ENCODE data around the gene LRRC1. TPM values are rescaled to one million over a fixed set of nuclear protein-coding genes. Genes with fewer than 3 reads are reported as not detected.

Gene LRRC1
- total and polyA plus RNA-seq, 8 donors: 8.6 to 16.4 (median 10.3) TPM

DNA sequence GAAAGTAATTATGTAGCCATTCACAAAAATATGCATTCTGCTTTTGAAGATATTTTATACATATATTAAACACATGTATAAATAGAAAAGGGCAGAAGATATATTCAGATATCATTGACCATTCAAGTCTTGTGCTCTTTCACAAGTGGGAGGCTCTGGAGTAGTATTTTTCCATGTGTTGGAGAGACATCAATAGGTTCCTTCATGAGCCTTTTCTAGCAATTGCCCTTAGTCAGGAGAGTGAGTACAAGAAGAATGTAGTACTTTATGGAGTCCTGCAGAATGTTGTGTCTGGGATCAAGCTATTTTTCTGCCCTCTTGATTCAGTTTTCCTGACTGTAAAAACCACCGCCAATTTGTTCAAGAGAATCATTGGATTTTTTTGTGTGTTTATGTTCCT lies 117.9 kb downstream of the LRRC1 start:
- Histone ChIP-seq H3K36me3 (no peaks in the 10 kb centered on the region), H3K27ac (no peak overlapping the region), H3K9me3 (no peaks in the 10 kb centered on the region), H3K4me1 (no peaks in the 10 kb centered on the region), H3K27me3 (no peaks in the 10 kb centered on the region), H3K4me3 (no peak overlapping the region)
- no peak for DNase-seq
- no peak for ATAC-seq
- no peak for TF ChIP-seq CTCF (IDR thresholded peaks at IDR 0.05)
- intact Hi-C loops (cut with DNase I): no loop called here

DNA sequence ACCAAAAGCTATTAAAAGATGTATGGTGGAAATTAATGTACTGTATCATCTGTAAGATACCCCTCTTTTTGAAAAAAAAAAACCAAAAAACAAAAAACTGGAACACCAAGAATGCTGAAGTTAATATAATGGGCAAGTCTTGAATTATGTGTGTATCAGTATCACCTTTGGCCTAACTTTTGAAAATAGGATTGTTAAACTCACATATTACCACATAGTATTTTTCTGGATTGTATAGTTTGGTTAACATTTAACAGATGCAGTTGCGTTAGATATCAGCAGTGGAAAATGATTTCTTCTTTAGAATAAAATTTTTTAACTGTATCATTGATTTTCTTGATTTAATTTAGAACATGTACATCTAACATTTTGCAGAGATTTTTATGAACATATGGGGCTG lies 118.5 kb downstream of the LRRC1 start:
- TF ChIP-seq CTCF (IDR thresholded peaks at IDR 0.05): no peak
- intact Hi-C loops (cut with DNase I): no loop called here
- H3K4me1 ChIP-seq: no peaks in the 10 kb centered on the region
- no peak overlapping the region for H3K27ac ChIP-seq
- H3K9me3 ChIP-seq: no peaks in the 10 kb centered on the region
- ATAC-seq: no peak
- H3K36me3 ChIP-seq: no peaks in the 10 kb centered on the region
- H3K27me3 ChIP-seq: no peaks in the 10 kb centered on the region
- H3K4me3 ChIP-seq: no peak overlapping the region
- no peak for DNase-seq

DNA sequence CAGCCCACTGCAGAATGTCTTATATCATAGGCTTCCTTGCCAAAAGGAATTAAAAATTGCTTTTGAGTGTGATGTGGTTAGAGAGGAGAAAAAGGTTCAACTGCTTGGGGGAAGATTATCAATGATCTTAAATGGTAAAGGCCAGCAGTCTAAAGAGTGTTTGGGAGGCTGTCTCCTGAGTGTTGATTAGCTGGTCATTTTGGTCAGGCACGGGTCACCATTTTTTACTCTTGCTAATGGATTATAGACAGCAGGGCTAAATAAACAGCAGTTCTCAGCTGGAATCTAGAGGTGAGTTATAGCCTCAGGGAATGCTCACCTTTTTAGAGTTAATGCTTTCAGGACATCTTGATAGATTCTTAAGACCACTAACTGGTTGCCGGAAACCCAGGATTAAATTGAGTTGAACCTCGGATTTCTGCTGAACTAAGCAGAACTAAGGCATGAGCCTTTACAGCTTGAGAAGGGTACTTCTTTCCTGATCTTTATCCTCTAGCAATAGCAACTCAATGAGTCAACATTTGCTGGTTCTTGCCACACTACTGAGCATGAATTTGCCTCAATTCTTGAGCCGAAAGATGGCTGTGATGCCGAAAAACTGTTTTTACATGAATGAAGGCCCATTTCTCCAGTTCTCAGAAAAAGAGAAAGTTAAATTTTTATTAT lies 120.4 kb downstream of the LRRC1 start:
- Histone ChIP-seq H3K36me3 (no peaks in the 10 kb centered on the region), H3K4me1 (no peaks in the 10 kb centered on the region), H3K27me3 (no peaks in the 10 kb centered on the region), H3K9me3 (no peaks in the 10 kb centered on the region), H3K4me3 (no peak overlapping the region), H3K27ac (no peak overlapping the region)
- no peak for TF ChIP-seq CTCF (IDR thresholded peaks at IDR 0.05)
- ATAC-seq (no peak), DNase-seq (no peak)
- intact Hi-C loops (cut with DNase I): no loop called here

- Histone ChIP-seq H3K4me1 (no peaks in the 10 kb centered on the region), H3K9me3 (no peaks in the 10 kb centered on the region), H3K36me3 (no peaks in the 10 kb centered on the region), H3K27ac (no peak overlapping the region), H3K27me3 (no peaks in the 10 kb centered on the region), H3K4me3 (no peak overlapping the region)
- DNase-seq: no peak
- no peak for ATAC-seq
- no peak for TF ChIP-seq CTCF (IDR thresholded peaks at IDR 0.05)
- intact Hi-C loops (cut with DNase I): no loop called here
Measured at GRCh38 chr6:53916804-53917463, 122.1 kb downstream of the LRRC1 start.

GRCh38 chr6:53917464-53917842 lies 122.6 kb downstream of the LRRC1 start:
- H3K9me3 ChIP-seq: no peaks in the 10 kb centered on the region
- ATAC-seq (no peak), DNase-seq (no peak)
- no peaks in the 10 kb centered on the region for H3K27me3 ChIP-seq
- intact Hi-C loops (cut with DNase I): no loop called here
- H3K4me1 ChIP-seq: no peaks in the 10 kb centered on the region
- H3K27ac ChIP-seq: no peak overlapping the region
- no peak for TF ChIP-seq CTCF (IDR thresholded peaks at IDR 0.05)
- no peak overlapping the region for H3K4me3 ChIP-seq
- H3K36me3 ChIP-seq: no peaks in the 10 kb centered on the region

Data from left lung (tissue), 10 donors.